Ishikawa (cell line): ENCODE data around the gene B4GALT6.

Experiments
- CEBPB ChIP-seq: IDR thresholded peaks from 2 replicates; pipeline ENCODE4 v1.6.1; 2012
- CREB1 ChIP-seq: IDR thresholded peaks from 2 replicates; pipeline ENCODE4 v1.6.1; 2012; ENCODE audit warnings: low read depth
- EP300 ChIP-seq: IDR thresholded peaks from 2 replicates; pipeline ENCODE4 v1.6.1; 2012; ENCODE audit warnings: borderline replicate concordance
- FOXM1 ChIP-seq: IDR thresholded peaks from 2 replicates; pipeline ENCODE4 v1.6.1; 2012; ENCODE audit warnings: low read depth, borderline replicate concordance
- RAD21 ChIP-seq: IDR thresholded peaks from 2 replicates; pipeline ENCODE4 v1.6.1; 2012; ENCODE audit warnings: low read depth
- REST ChIP-seq: IDR thresholded peaks from 2 replicates; pipeline ENCODE4 v1.6.1; 2012; ENCODE audit warnings: low read depth, mild to moderate bottlenecking
- TEAD4 ChIP-seq: IDR thresholded peaks from 2 replicates; pipeline ENCODE4 v1.6.1; 2012

- TF ChIP-seq RAD21 = no peak
- TF ChIP-seq CREB1 = no peak
- TF ChIP-seq CEBPB = no peak
- no peak for TF ChIP-seq FOXM1
- TF ChIP-seq EP300 = no peak
- TF ChIP-seq REST = no peak
- TF ChIP-seq TEAD4 = no peak
These were observed 41.4 kb downstream of the B4GALT6 start for GRCh38 chr18:31643003-31643402.
